Mesenchymal stem cell (in vitro differentiated cells and primary cell): ENCODE data around the gene HAUS5.
"Not testable (repeated sequence)": the region's sequence is repeated elsewhere in the genome, so short reads cannot be mapped to it uniquely, and the experiment has no call there.

Experiments
- DNase-seq: peaks from one replicate; pipeline ENCODE4 v3.0.0-alpha.2; 2013
- H2AFZ ChIP-seq: one replicate; pipeline ENCODE4 v1.6.1; 2013; ENCODE audit warnings: low read depth, mild to moderate bottlenecking, control low read depth, inconsistent platforms, low read length, moderate library complexity
- H2AK5ac ChIP-seq: 2 replicates; pipeline ENCODE4 v1.6.1; 2013; ENCODE audit warnings: low read length, moderate library complexity, mild to moderate bottlenecking, inconsistent platforms; ENCODE audit not compliant: severe bottlenecking
- H2BK120ac ChIP-seq: one replicate; pipeline ENCODE4 v1.6.1; 2013; ENCODE audit warnings: low read depth, mild to moderate bottlenecking, inconsistent platforms, low read length, moderate library complexity
- H2BK12ac ChIP-seq, 2 experiments: one replicate each; pipeline ENCODE4 v1.6.1; 2013; ENCODE audit warnings: inconsistent platforms in 2 of 2, low read length in 2 of 2, mild to moderate bottlenecking in 2 of 2, moderate library complexity in 2 of 2, control low read depth in 1 of 2
- H2BK15ac ChIP-seq: one replicate; pipeline ENCODE4 v1.6.1; 2013; ENCODE audit warnings: mild to moderate bottlenecking, low read depth, inconsistent platforms; ENCODE audit not compliant: poor library complexity, severe bottlenecking
- H2BK5ac ChIP-seq: 2 replicates; pipeline ENCODE4 v1.6.1; 2013; ENCODE audit warnings: low read depth, mild to moderate bottlenecking, low read length, control low read depth, inconsistent platforms; ENCODE audit not compliant: poor library complexity, severe bottlenecking
- H3K14ac ChIP-seq, 2 experiments: one replicate each; pipeline ENCODE4 v1.6.1; 2013; ENCODE audit warnings: inconsistent platforms in 2 of 2, low read length in 2 of 2, control low read depth in 1 of 2, mild to moderate bottlenecking in 1 of 2, moderate library complexity in 1 of 2
- H3K18ac ChIP-seq, 2 experiments: one replicate each; pipeline ENCODE4 v1.6.1; 2013; ENCODE audit warnings: inconsistent platforms in 2 of 2, low read length in 2 of 2, control low read depth in 1 of 2, low read depth in 1 of 2, mild to moderate bottlenecking in 1 of 2
- H3K23ac ChIP-seq, 2 experiments: one replicate each; pipeline ENCODE4 v1.6.1; 2013; ENCODE audit warnings: inconsistent platforms in 2 of 2, low read length in 2 of 2, mild to moderate bottlenecking in 2 of 2, moderate library complexity in 2 of 2, control low read depth in 1 of 2
- H3K27ac ChIP-seq: 2 replicates; pipeline ENCODE4 v1.5.1; 2013; ENCODE audit warnings: mild to moderate bottlenecking, moderate library complexity, low read length, control low read depth, inconsistent platforms; ENCODE audit not compliant: poor library complexity, severe bottlenecking
- H3K27me3 ChIP-seq, 2 experiments: 2 replicates each; pipeline versions ENCODE4 v1.6.1 to v1.7.0; 2013; ENCODE audit warnings: low read length in 2 of 2, mild to moderate bottlenecking in 2 of 2, moderate library complexity in 2 of 2, control low read depth in 1 of 2, inconsistent platforms in 1 of 2; ENCODE audit not compliant: control insufficient read depth in 1 of 2, insufficient read depth in 1 of 2
- H3K36me3 ChIP-seq, 2 experiments: 2 replicates each; pipeline versions ENCODE4 v1.6.1 to v1.7.0; 2013; ENCODE audit warnings: low read length in 2 of 2, control low read depth in 1 of 2, inconsistent platforms in 1 of 2, low read depth in 1 of 2, mild to moderate bottlenecking in 1 of 2; ENCODE audit not compliant: insufficient read depth in 2 of 2, control insufficient read depth in 1 of 2
- H3K4ac ChIP-seq, 2 experiments: one replicate each; pipeline ENCODE4 v1.6.1; 2013; ENCODE audit warnings: inconsistent platforms in 2 of 2, low read length in 2 of 2, mild to moderate bottlenecking in 2 of 2, moderate library complexity in 2 of 2, control low read depth in 1 of 2, low read depth in 1 of 2
- H3K4me1 ChIP-seq: 2 replicates; pipeline ENCODE4 v1.6.1; 2013; ENCODE audit warnings: low read depth, low read length, control low read depth; ENCODE audit not compliant: control insufficient read depth, insufficient read depth
- H3K4me2 ChIP-seq: 2 replicates; pipeline ENCODE4 v1.6.1; 2013; ENCODE audit warnings: low read length, mild to moderate bottlenecking, inconsistent platforms; ENCODE audit not compliant: poor library complexity, severe bottlenecking
- H3K4me3 ChIP-seq, 2 experiments: 2 replicates each; pipeline versions ENCODE4 v1.5.1 to v1.7.0; 2013; ENCODE audit warnings: low read length in 2 of 2, mild to moderate bottlenecking in 2 of 2, control low read depth in 1 of 2, low read depth in 1 of 2; ENCODE audit not compliant: insufficient read depth in 1 of 2
- H3K79me1 ChIP-seq: replicated peaks from 2 replicates; pipeline ENCODE4 v1.6.1; 2013; ENCODE audit warnings: mild to moderate bottlenecking, control low read depth, low read length, inconsistent platforms; ENCODE audit not compliant: poor library complexity, severe bottlenecking
- H3K9ac ChIP-seq: 2 replicates; pipeline ENCODE4 v1.7.0; 2013; ENCODE audit warnings: mild to moderate bottlenecking, low read length, moderate library complexity
- H3K9me3 ChIP-seq: 2 replicates; pipeline ENCODE4 v1.7.0; 2013; ENCODE audit warnings: mild to moderate bottlenecking, low read length; ENCODE audit not compliant: control insufficient read depth
- H4K8ac ChIP-seq: one replicate; pipeline ENCODE4 v1.6.1; 2013; ENCODE audit warnings: inconsistent platforms, mild to moderate bottlenecking, low read length, moderate library complexity
- H4K91ac ChIP-seq: one replicate; pipeline ENCODE4 v1.6.1; 2013; ENCODE audit warnings: mild to moderate bottlenecking, low read length, inconsistent platforms
- WGBS: methylation state at CpG from one replicate; pipeline ENCODE4 v1.1.7; 2013; ENCODE audit warnings: mixed read lengths; 5-methylcytosine and 5-hydroxymethylcytosine counted together

The HAUS5 gene

DNA sequence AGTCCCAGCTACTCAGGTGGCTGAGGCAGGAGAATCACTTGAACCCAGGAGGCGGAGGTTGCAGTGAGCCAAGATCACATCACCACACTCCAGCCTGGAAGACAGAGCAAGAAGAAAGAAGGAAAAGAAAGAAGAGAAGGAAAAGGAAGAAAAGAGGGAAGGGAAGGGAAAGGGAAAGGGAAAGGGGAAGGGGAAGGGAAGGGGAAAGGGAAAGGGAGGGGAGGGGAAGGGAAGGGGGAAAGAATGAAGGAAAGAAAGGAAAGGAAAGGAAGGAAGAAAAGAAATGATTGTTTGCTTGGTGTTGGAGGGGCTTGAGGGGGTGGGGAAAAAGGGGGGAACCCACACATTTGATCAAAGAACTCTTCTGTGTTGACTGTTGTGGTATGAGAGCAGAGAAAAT lies 16.6 kb upstream of the HAUS5 start:
- H3K14ac ChIP-seq, result no peak overlapping the region
- H2BK120ac ChIP-seq, result no peak overlapping the region
- WGBS, result 100% methylated on average over 1 of the region's 1 CpG
- H3K18ac ChIP-seq, result no peak overlapping the region
- no peaks in the 10 kb centered on the region for H3K36me3 ChIP-seq
- H4K91ac ChIP-seq, result no peak overlapping the region
- H3K27me3 ChIP-seq, result peaks cover 0 to 14% of the 10 kb centered on the region in 2 experiments
- H3K23ac ChIP-seq, result no peak overlapping the region
- H2AK5ac ChIP-seq, result no peak overlapping the region
- H2AFZ ChIP-seq, result no peak overlapping the region
- no peak overlapping the region for H2BK12ac ChIP-seq
- no peak overlapping the region for H2BK5ac ChIP-seq
- H3K4me2 ChIP-seq, result no peak overlapping the region
- no peak overlapping the region for H3K27ac ChIP-seq
- no peak overlapping the region for H3K4ac ChIP-seq
- no peaks in the 10 kb centered on the region for H3K4me1 ChIP-seq
- no peaks in the 10 kb centered on the region for H3K79me1 ChIP-seq
- DNase-seq, result no peak
- no peak overlapping the region for H4K8ac ChIP-seq
- no peaks in the 10 kb centered on the region for H3K9me3 ChIP-seq
- no peak overlapping the region for H3K9ac ChIP-seq
- no peak overlapping the region for H2BK15ac ChIP-seq
- no peak overlapping the region for H3K4me3 ChIP-seq

DNA sequence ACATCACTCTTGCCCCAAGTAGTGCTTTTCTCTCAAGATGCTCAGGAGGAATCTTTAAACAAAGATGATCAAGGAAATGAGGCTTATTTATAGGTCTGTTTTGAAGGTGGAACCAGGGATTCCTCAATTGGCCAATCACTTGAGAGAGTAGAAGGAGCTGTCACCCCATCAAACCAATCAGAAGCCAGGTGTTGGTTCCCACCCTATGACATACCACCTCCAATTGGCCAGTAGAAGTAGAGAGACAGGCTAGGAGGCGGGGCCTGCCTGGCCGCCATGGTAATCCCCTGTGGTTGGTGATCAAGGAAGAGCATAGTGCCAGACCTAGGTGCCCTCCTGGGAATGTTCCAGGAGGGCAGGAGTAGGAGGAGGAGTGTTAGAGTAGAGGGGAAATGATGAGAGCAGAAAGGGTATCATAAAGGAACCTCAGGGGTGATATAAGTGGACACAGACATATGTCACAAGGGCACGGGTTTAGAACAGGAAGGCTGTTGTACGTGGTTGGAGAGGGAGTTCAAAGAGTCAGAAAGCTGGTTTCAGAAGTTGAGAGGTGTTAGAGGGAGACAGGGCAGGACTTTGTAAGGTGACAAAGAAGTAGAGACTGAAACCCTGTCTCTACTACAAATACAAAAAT lies 16.1 kb upstream of the HAUS5 start:
- Histone ChIP-seq H3K9ac (no peak overlapping the region), H3K4me2 (no peak overlapping the region), H3K14ac (no peak overlapping the region), H3K79me1 (no peaks in the 10 kb centered on the region), H2BK15ac (no peak overlapping the region), H4K8ac (no peak overlapping the region), H3K9me3 (no peaks in the 10 kb centered on the region), H2BK5ac (no peak overlapping the region), H3K36me3 (no peaks in the 10 kb centered on the region), H3K4ac (no peak overlapping the region), H2AFZ (no peak overlapping the region), H3K4me3 (no peak overlapping the region), H2BK120ac (no peak overlapping the region), H4K91ac (no peak overlapping the region), H3K27ac (no peak overlapping the region), H2BK12ac (no peak overlapping the region), H3K23ac (no peak overlapping the region), H2AK5ac (no peak overlapping the region), H3K18ac (no peak overlapping the region), H3K4me1 (no peaks in the 10 kb centered on the region), H3K27me3 (peaks cover 0 to 13% of the 10 kb centered on the region in 2 experiments)
- WGBS, result 78% methylated on average over 4 of the region's 4 CpGs
- peak; percentile 14 for DNase-seq

DNA sequence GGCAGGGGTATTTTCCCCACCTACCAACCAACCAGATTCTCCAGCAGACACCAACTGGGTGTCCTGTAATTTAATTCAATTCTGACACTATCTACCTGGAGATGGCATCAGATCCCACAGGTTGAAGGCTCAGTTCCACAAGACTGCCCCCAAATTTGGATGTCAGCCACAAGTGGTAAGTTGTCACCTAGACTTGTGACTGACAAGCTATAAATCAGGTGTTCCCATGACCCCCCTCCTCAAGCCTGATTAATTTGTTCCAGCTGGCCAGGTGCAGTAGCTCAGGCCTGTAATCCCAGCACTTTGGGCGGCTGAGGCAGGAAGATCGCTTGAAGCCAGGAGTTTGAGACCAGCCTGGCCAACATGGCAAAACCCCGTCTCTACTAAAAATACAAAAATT lies 10.6 kb upstream of the HAUS5 start:
- no peaks in the 10 kb centered on the region for H3K79me1 ChIP-seq

DNA sequence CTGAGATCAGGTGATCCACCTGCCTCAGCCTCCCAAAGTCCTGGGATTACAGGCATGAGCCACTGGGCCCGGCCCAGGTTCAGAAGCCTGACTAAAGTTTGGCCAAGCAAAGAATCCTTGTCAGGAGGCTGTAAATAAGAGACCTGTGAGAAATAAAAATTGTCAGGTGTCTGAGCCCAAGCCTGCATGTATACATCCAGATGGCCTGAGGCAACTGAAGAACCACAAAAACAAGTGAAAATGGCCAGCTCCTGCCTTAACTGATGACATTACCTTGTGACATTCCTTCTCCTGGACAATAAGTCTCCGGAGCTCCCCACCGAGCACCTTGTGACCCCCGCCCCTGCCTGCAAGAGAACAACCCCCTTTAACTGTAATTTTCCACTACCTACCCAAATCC lies 8.1 kb upstream of the HAUS5 start:
- H2BK12ac ChIP-seq, H2BK15ac ChIP-seq, H3K36me3 ChIP-seq, H2BK120ac ChIP-seq, H3K79me1 ChIP-seq, H3K18ac ChIP-seq, H3K4me2 ChIP-seq, H3K23ac ChIP-seq, H3K14ac ChIP-seq, H2AK5ac ChIP-seq, H3K9ac ChIP-seq, H4K8ac ChIP-seq, H4K91ac ChIP-seq, H3K27ac ChIP-seq, H2AFZ ChIP-seq, DNase-seq, H3K4ac ChIP-seq, H3K4me1 ChIP-seq, H2BK5ac ChIP-seq, H3K4me3 ChIP-seq: not testable (repeated sequence)
- peaks cover 16% of the 10 kb centered on the region for H3K9me3 ChIP-seq
- H3K27me3 ChIP-seq, result peaks cover 0 to 12% of the 10 kb centered on the region in 2 experiments
- 80% methylated on average over 4 of the region's 4 CpGs for WGBS

More for the DNA sequence above, 10.6 kb upstream of the HAUS5 start:
- Histone ChIP-seq H4K91ac (no peak overlapping the region), H3K4me1 (peaks cover 1% of the 10 kb centered on the region), H4K8ac (no peak overlapping the region), H2AFZ (no peak overlapping the region), H2BK15ac (no peak overlapping the region), H2BK5ac (no peak overlapping the region), H3K27me3 (peaks cover 0 to 12% of the 10 kb centered on the region in 2 experiments), H2BK120ac (no peak overlapping the region), H3K4me2 (no peak overlapping the region), H3K27ac (no peak overlapping the region), H3K14ac (no peak overlapping the region), H2AK5ac (no peak overlapping the region), H3K36me3 (no peaks in the 10 kb centered on the region), H3K18ac (no peak overlapping the region), H3K4me3 (no peak overlapping the region), H3K9ac (no peak overlapping the region), H3K9me3 (peaks cover 4% of the 10 kb centered on the region), H2BK12ac (no peak overlapping the region), H3K23ac (no peak overlapping the region), H3K4ac (no peak overlapping the region)
- DNase-seq, result no peak
- WGBS, result 100% methylated on average over 2 of the region's 3 CpGs
